IMR-90 (cell line): ENCODE measurements around the gene CAND2. TPM values are rescaled to one million over a fixed set of nuclear protein-coding genes. Genes with fewer than 3 reads are reported as not detected.

ENCODE experiments used
- ATAC-seq: fragments of 200-7000 bp; cut with Tn5 transposase; 2 replicates; pipeline ENCODE4 v1.9.1; 2020; ENCODE audit warnings: low read depth, mild to moderate bottlenecking, moderate library complexity
- BruUV-seq: library from RNA; stranded (reverse); fragments of 400-500 nt; replicated peaks from 2 replicates; lab custom pipeline; 2021; lab: Mats Ljungman, UMichigan
- CTCF ChIA-PET: fragments of 300-600 bp; formaldehyde crosslinking; extraction: SDS; loops from one replicate; lab custom pipeline; 2021; ENCODE audit warnings: antibody characterized with exemption; lab: Yijun Ruan, JAX
- POLR2A ChIA-PET: fragments of 300-600 bp; sonication (Branson Sonifier 250); formaldehyde crosslinking; loops from one replicate; lab custom pipeline; 2022; ENCODE audit warnings: antibody characterized with exemption; ENCODE audit not compliant: unreplicated experiment; lab: Charles Lee
- DNase-seq: peaks from one replicate; pipeline ENCODE4 v3.0.0; 2013
- H2AFZ ChIP-seq: replicated peaks from 2 replicates; pipeline ENCODE3; 2013; ENCODE audit warnings: low read length, mild to moderate bottlenecking; ENCODE audit not compliant: poor library complexity
- H2AK5ac ChIP-seq: 2 replicates; pipeline ENCODE4 v1.6.1; 2013; ENCODE audit warnings: low read depth, low read length, inconsistent platforms
- H2AK9ac ChIP-seq: replicated peaks from 2 replicates; pipeline ENCODE3; 2013; ENCODE audit warnings: mild to moderate bottlenecking, low read depth, low read length, moderate library complexity; ENCODE audit not compliant: poor library complexity
- H2BK120ac ChIP-seq: 2 replicates; pipeline ENCODE4 v1.6.1; 2013; ENCODE audit warnings: low read depth, low read length, inconsistent platforms
- H2BK15ac ChIP-seq: 3 replicates; pipeline ENCODE4 v1.6.1; 2013; ENCODE audit warnings: low read depth, low read length, inconsistent platforms
- H2BK20ac ChIP-seq: 2 replicates; pipeline ENCODE4 v1.6.1; 2013; ENCODE audit warnings: low read depth, mild to moderate bottlenecking, inconsistent platforms, low read length, moderate library complexity
- H2BK5ac ChIP-seq: 2 replicates; pipeline ENCODE4 v1.6.1; 2013; ENCODE audit warnings: mild to moderate bottlenecking, low read depth, low read length, inconsistent platforms; ENCODE audit not compliant: poor library complexity, severe bottlenecking
- H3K14ac ChIP-seq: replicated peaks from 2 replicates; pipeline ENCODE4 v1.6.1; 2013; ENCODE audit warnings: low read depth, low read length, inconsistent platforms
- H3K18ac ChIP-seq: 2 replicates; pipeline ENCODE4 v1.6.1; 2013; ENCODE audit warnings: low read depth, low read length, control low read depth
- H3K23ac ChIP-seq: 2 replicates; pipeline ENCODE4 v1.6.1; 2013; ENCODE audit warnings: low read depth, low read length, inconsistent platforms
- H3K27ac ChIP-seq: 2 replicates; pipeline ENCODE4 v1.5.1; 2013; ENCODE audit warnings: mild to moderate bottlenecking, control low read depth, low read length; ENCODE audit not compliant: insufficient read depth
- H3K27me3 ChIP-seq: 2 replicates; pipeline ENCODE4 v1.6.1; 2013; ENCODE audit warnings: low read length; ENCODE audit not compliant: control insufficient read depth, insufficient read depth
- H3K36me3 ChIP-seq: 2 replicates; pipeline ENCODE4 v1.6.1; 2013; ENCODE audit warnings: low read length, mixed read lengths; ENCODE audit not compliant: control insufficient read depth, insufficient read depth
- H3K4ac ChIP-seq: 2 replicates; pipeline ENCODE4 v1.6.1; 2013; ENCODE audit warnings: low read depth, low read length, inconsistent platforms
- H3K4me1 ChIP-seq: 2 replicates; pipeline ENCODE4 v1.6.1; 2013; ENCODE audit warnings: low read length, mixed read lengths; ENCODE audit not compliant: control insufficient read depth, insufficient read depth
- H3K4me2 ChIP-seq: 2 replicates; pipeline ENCODE4 v1.6.1; 2013; ENCODE audit warnings: low read depth, mild to moderate bottlenecking, control low read depth, low read length, moderate library complexity
- H3K4me3 ChIP-seq: 2 replicates; pipeline ENCODE4 v1.5.1; 2013; ENCODE audit warnings: low read depth, mild to moderate bottlenecking, control low read depth, low read length, moderate library complexity; ENCODE audit not compliant: insufficient read depth
- H3K56ac ChIP-seq: 2 replicates; pipeline ENCODE4 v1.6.1; 2013; ENCODE audit warnings: low read length, inconsistent platforms; ENCODE audit not compliant: insufficient read depth; ENCODE audit errors: extremely low read depth
- H3K79me1 ChIP-seq, 2 experiments: 2 replicates each; pipeline ENCODE4 v1.6.1; 2013; ENCODE audit warnings: low read length in 2 of 2, inconsistent platforms in 1 of 2, low read depth in 1 of 2
- H3K9ac ChIP-seq: 2 replicates; pipeline ENCODE4 v1.6.1; 2013; ENCODE audit warnings: low read depth, low read length, control low read depth
- H3K9me1 ChIP-seq: 2 replicates; pipeline ENCODE4 v1.6.1; 2013; ENCODE audit warnings: low read length, inconsistent platforms; ENCODE audit not compliant: insufficient read depth
- H3K9me3 ChIP-seq: 2 replicates; pipeline ENCODE4 v1.6.1; 2013; ENCODE audit warnings: low read length; ENCODE audit not compliant: control insufficient read depth, insufficient read depth
- H4K20me1 ChIP-seq: 2 replicates; pipeline ENCODE4 v1.6.1; 2013; ENCODE audit warnings: low read length, inconsistent platforms; ENCODE audit not compliant: insufficient read depth
- H4K5ac ChIP-seq: 2 replicates; pipeline ENCODE4 v1.6.1; 2013; ENCODE audit warnings: mild to moderate bottlenecking, low read depth, low read length, control low read depth
- H4K8ac ChIP-seq, 2 experiments: 2 replicates each; pipeline ENCODE4 v1.6.1; 2013; ENCODE audit warnings: low read depth in 2 of 2, low read length in 2 of 2, control low read depth in 1 of 2, inconsistent platforms in 1 of 2
- H4K91ac ChIP-seq: 2 replicates; pipeline ENCODE4 v1.6.1; 2013; ENCODE audit warnings: low read depth, low read length, inconsistent platforms; ENCODE audit not compliant: insufficient read depth
- BHLHE40 ChIP-seq: fragments of 150-350 bp; IDR thresholded peaks from 2 replicates; pipeline ENCODE4 v1.6.1; 2016; ENCODE audit warnings: mild to moderate bottlenecking, low read depth, low read length
- CEBPB ChIP-seq: IDR thresholded peaks from 2 replicates; pipeline ENCODE4 v1.6.1; 2012; ENCODE audit warnings: low read depth, low read length, improper control_type of control experiment
- CHD1 ChIP-seq: IDR thresholded peaks from 2 replicates; pipeline ENCODE4 v1.6.1; 2012; ENCODE audit warnings: low read depth, low read length, improper control_type of control experiment
- CTCF ChIP-seq: conservative IDR thresholded peaks from 2 replicates; pipeline ENCODE4 v1.5.1; 2012; ENCODE audit warnings: mild to moderate bottlenecking, low read depth, low read length, improper control_type of control experiment
- ELK1 ChIP-seq: fragments of 150-350 bp; IDR thresholded peaks from 2 replicates; pipeline ENCODE4 v1.6.1; 2016; ENCODE audit warnings: low read depth, mild to moderate bottlenecking, low read length, moderate library complexity, borderline replicate concordance
- FOS ChIP-seq: fragments of 150-350 bp; IDR thresholded peaks from 2 replicates; pipeline ENCODE4 v1.6.1; 2016; ENCODE audit warnings: low read depth, low read length
- MAZ ChIP-seq: IDR thresholded peaks from 2 replicates; pipeline ENCODE4 v1.6.1; 2012; ENCODE audit warnings: low read depth, mild to moderate bottlenecking, low read length, improper control_type of control experiment, moderate library complexity, borderline replicate concordance
- POLR2A ChIP-seq: IDR thresholded peaks from 2 replicates; pipeline ENCODE4 v1.6.1; 2012; ENCODE audit warnings: mild to moderate bottlenecking, low read depth, low read length
- RAD21 ChIP-seq: IDR thresholded peaks from 2 replicates; pipeline ENCODE4 v1.6.1; 2012; ENCODE audit warnings: low read length, improper control_type of control experiment
- RCOR1 ChIP-seq: IDR thresholded peaks from 2 replicates; pipeline ENCODE4 v1.6.1; 2012; ENCODE audit warnings: mild to moderate bottlenecking, low read length, improper control_type of control experiment; ENCODE audit not compliant: insufficient replicate concordance
- SMC3 ChIP-seq: fragments of 150-350 bp; IDR thresholded peaks from 2 replicates; pipeline ENCODE4 v1.6.1; 2016; ENCODE audit warnings: low read depth, mild to moderate bottlenecking, antibody characterized with exemption, low read length, moderate library complexity
- WGBS, 2 experiments: methylation state at CpG; one replicate each; pipeline versions ENCODE4 v1.1.5 to v1.1.7; 2013; ENCODE audit warnings: missing lambda C conversion rate in 2 of 2; ENCODE audit not compliant: insufficient read length in 1 of 2; ENCODE audit errors: extremely low coverage in 2 of 2; 5-methylcytosine and 5-hydroxymethylcytosine counted together
- dilution Hi-C: fragments of 300-500 bp; cut with HindIII; formaldehyde crosslinking; loops from one replicate; pipeline ENCODE4 v1.14.3; 2018; ENCODE audit warnings: low sequenced_read_pairs; ENCODE audit not compliant: unreplicated experiment
- in situ Hi-C: fragments of 300-500 bp; cut with MboI; formaldehyde crosslinking; loops from 3 replicates; pipeline ENCODE4 v1.14.3; 2019; ENCODE audit warnings: low sequenced_read_pairs, inconsistent platforms, mixed read lengths
- intact Hi-C: fragments of 100-400 bp; cut with micrococcal nuclease; formaldehyde crosslinking; loops from 2 replicates; pipeline ENCODE4 v1.10.0; 2022
- polyA plus RNA-seq, 3 experiments: library from polyadenylated mRNA; depleted of rRNA; stranded (reverse); fragments of >200 nt; gene quantifications; 2 replicates each; pipeline ENCODE4 v1.2.3, GENCODE V29; 2012; ENCODE audit warnings: low replicate concordance in 1 of 3
- total RNA-seq: library from RNA; depleted of rRNA; stranded (reverse); fragments of >200 nt; gene quantifications from 2 replicates; pipeline ENCODE4 v1.2.3, GENCODE V29; 2012

Gene CAND2
- total and polyA plus RNA-seq, 2 of the 4 experiments (the other 2 are of a cell fraction) = 2.9 to 4.9 TPM

GRCh38 chr3:12878141-12878574 is 81.7 kb downstream of the CAND2 start:
- Histone ChIP-seq H3K14ac (no peak overlapping the region), H4K5ac (no peak overlapping the region), H2BK120ac (no peak overlapping the region), H3K18ac (no peak overlapping the region), H2BK5ac (no peak overlapping the region), H3K9ac (no peak overlapping the region), H2AK5ac (no peak overlapping the region), H4K91ac (no peak overlapping the region), H4K20me1 (no peaks in the 10 kb centered on the region), H2AFZ (no peak overlapping the region), H3K79me1 (no peaks in the 10 kb centered on the region), H3K36me3 (no peaks in the 10 kb centered on the region), H3K27me3 (peaks cover 36% of the 10 kb centered on the region), H3K4me2 (no peak overlapping the region), H3K9me3 (no peaks in the 10 kb centered on the region), H3K4me3 (no peak overlapping the region), H3K4ac (no peak overlapping the region), H3K9me1 (no peaks in the 10 kb centered on the region), H2BK20ac (no peak overlapping the region), H2BK15ac (no peak overlapping the region), H3K4me1 (no peaks in the 10 kb centered on the region), H3K27ac (no peak overlapping the region), H3K23ac (no peak overlapping the region), H4K8ac (no peak overlapping the region), H2AK9ac (no peak overlapping the region), H3K56ac (no peak overlapping the region)
- ATAC-seq (no peak), DNase-seq (no peak)
- WGBS, 2 experiments = 42% methylated on average over 2 of the region's 2 CpGs; no CpG with 5 or more reads in 1 of the 2 experiments
- CTCF ChIA-PET = interaction anchor here (1.6 kb wide), 1 partner anchor 10 kb away, joined by 4 read pairs; no protein-coding TSS in a partner anchor
- POLR2A ChIA-PET = no interaction called here
- TF ChIP-seq CHD1 = no peak
- no peak for TF ChIP-seq POLR2A
- TF ChIP-seq FOS = no peak
- no peak for TF ChIP-seq ELK1
- TF ChIP-seq RCOR1 = no peak
- TF ChIP-seq SMC3 = no peak
- no peak for TF ChIP-seq BHLHE40
- no peak for TF ChIP-seq CTCF
- TF ChIP-seq CEBPB = no peak
- TF ChIP-seq RAD21 = no peak
- TF ChIP-seq MAZ = no peak
- in situ Hi-C loops (loop anchor here (25.0 kb wide), 1 partner anchor 741 kb away; no protein-coding TSS in a partner anchor), intact Hi-C loops (no loop called here), dilution Hi-C loops (no loop called here)
- no TSS peak for BruUV-seq
